ENCODE results near the gene GGPS1.

GGPS1 gene

DNA sequence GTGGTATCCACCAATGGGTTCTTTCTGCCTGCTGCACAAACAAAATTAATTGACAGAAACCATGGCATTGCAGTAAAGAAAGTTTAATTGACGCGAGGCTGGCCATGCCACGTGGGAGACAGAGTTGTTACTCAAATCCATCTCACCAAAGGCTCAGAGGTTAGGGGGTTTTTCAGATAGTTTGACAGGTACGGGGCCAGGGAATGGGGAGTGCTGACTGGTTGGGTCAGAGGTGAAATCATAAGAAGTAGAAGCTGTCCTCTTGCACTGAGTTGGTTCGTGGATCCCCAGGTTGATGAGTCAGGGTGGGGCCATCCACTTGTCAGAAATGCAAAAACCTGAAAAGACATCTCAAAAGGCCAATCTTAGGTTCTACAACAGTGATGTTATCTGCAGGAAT is 37.9 kb downstream of the GGPS1 start:
- Histone ChIP-seq H3K9ac (ENCODE audit: low read depth, low read length) (peak overlapping the region; percentile 74), H2AFZ (ENCODE audit: low read depth, low read length) (peak overlapping the region; percentile 84), H3K79me2 (ENCODE audit: insufficient read depth, low read length) (peaks cover 38% of the 10 kb centered on the region), H3K9me3 (ENCODE audit: insufficient read depth, low read length, severe bottlenecking) (no peaks in the 10 kb centered on the region), H3K4me1 (ENCODE audit: insufficient read depth, low read length) (peaks cover 31% of the 10 kb centered on the region), H3K4me3 (ENCODE audit: low read depth in 1 of 2, low read length in 2 of 2) (peak overlapping the region in 1 of 2 experiments; percentile 75; a peak in 3 of 4 replicates), H3K27ac (ENCODE audit: low read length) (peak overlapping the region; percentile 79; the same call in 1 of the 2 replicates), H4K20me1 (ENCODE audit: insufficient read depth, low read length) (no peaks in the 10 kb centered on the region), H3K4me2 (ENCODE audit: insufficient read depth, low read length) (peak overlapping the region; percentile 67), H3K36me3 (ENCODE audit: insufficient read depth, low read length) (no peaks in the 10 kb centered on the region), H3K27me3 (ENCODE audit: insufficient read depth, low read length, poor library complexity) (no peaks in the 10 kb centered on the region)
- DNase-seq (no peak), ATAC-seq (ENCODE audit: insufficient read depth, low read depth) (no peak)
- TF ChIP-seq EZH2 (IDR thresholded peaks at IDR 0.05; ENCODE audit: borderline replicate concordance, low read depth, low read length, severe bottlenecking), result no peak
- TF ChIP-seq, protein P1, sequence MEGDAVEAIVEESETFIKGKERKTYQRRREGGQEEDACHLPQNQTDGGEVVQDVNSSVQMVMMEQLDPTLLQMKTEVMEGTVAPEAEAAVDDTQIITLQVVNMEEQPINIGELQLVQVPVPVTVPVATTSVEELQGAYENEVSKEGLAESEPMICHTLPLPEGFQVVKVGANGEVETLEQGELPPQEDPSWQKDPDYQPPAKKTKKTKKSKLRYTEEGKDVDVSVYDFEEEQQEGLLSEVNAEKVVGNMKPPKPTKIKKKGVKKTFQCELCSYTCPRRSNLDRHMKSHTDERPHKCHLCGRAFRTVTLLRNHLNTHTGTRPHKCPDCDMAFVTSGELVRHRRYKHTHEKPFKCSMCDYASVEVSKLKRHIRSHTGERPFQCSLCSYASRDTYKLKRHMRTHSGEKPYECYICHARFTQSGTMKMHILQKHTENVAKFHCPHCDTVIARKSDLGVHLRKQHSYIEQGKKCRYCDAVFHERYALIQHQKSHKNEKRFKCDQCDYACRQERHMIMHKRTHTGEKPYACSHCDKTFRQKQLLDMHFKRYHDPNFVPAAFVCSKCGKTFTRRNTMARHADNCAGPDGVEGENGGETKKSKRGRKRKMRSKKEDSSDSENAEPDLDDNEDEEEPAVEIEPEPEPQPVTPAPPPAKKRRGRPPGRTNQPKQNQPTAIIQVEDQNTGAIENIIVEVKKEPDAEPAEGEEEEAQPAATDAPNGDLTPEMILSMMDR (IDR thresholded peaks at IDR 0.05; ENCODE audit: borderline replicate concordance, extremely low read depth, low read length, poor library complexity, severe bottlenecking), result no peak

DNA sequence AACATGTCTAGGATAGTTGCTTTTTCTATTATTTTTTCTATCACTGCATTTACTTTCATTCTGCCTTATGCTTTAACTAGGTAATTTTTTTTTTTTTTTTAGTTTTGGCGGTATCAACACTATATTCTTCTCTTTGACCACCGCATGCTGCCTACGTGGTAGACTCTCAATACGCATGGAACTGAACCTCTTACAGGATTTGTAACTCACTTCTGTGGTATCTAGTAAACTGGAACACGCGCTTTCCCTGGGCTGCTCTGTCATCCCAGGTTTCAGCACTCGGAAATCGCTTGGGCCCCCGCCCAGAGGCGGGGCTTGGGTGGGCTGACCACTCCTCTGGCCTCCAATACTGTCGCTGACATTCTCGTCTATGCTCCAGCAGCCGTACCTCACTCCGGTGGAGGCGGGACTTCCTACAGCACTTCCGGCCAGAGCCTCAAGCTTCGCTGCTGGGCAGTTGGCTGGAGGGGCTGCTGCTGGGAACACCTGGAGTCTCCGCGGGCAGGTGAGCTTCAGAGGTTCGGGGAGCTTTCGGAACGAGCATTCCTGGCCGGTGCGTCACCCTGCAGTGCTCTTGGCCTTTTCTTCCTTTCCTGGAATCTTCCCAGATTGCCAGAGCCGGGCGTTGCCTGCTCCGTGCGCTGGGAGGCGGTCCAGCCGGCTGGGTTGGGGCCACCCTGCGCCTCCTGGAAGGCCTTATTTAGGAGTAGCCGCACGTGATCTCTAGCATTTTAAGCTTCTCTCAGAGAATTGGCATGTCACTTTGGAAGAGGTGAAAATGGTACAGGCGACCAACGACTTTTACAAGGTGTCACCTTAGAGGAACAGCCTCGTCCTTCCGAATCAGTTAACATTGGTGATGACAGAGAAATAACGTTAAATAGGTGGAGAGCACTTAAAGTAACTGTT is 38.9 kb downstream of the GGPS1 start, which contains the start of gene TBCE:
TBCE (plus strand) TSS at position 428 of the 909 bp plus-strand sequence. CDS start 12,623 bp downstream, outside the sequence.
- H3K9ac ChIP-seq (ENCODE audit: low read depth, low read length), result peak within 1 kb of the TSS; percentile 74
- H4K20me1 ChIP-seq (ENCODE audit: insufficient read depth, low read length), result no peaks in the 10 kb centered on the region
- H3K4me3 ChIP-seq (ENCODE audit: low read depth in 1 of 2, low read length in 2 of 2), result peak within 1 kb of the TSS; percentile 75 to 83
- peaks cover 47% of the 10 kb centered on the region for H3K79me2 ChIP-seq (ENCODE audit: insufficient read depth, low read length)
- no peaks in the 10 kb centered on the region for H3K27me3 ChIP-seq (ENCODE audit: insufficient read depth, low read length, poor library complexity)
- peak within 1 kb of the TSS; percentile 79 for H3K27ac ChIP-seq (ENCODE audit: low read length)
- peak within 1 kb of the TSS; percentile 84 for H2AFZ ChIP-seq (ENCODE audit: low read depth, low read length)
- H3K4me1 ChIP-seq (ENCODE audit: insufficient read depth, low read length), result peaks cover 31% of the 10 kb centered on the region
- ATAC-seq (ENCODE audit: insufficient read depth, low read depth) (peak; percentile 100), DNase-seq (peak; percentile 92)
- TF ChIP-seq, protein P1 (IDR thresholded peaks at IDR 0.05; ENCODE audit: borderline replicate concordance, extremely low read depth, low read length, poor library complexity, severe bottlenecking), result peak; percentile 13
- no peak for TF ChIP-seq EZH2 (IDR thresholded peaks at IDR 0.05; ENCODE audit: borderline replicate concordance, low read depth, low read length, severe bottlenecking)
- no peaks in the 10 kb centered on the region for H3K9me3 ChIP-seq (ENCODE audit: insufficient read depth, low read length, severe bottlenecking)
- H3K4me2 ChIP-seq (ENCODE audit: insufficient read depth, low read length), result peak within 1 kb of the TSS; percentile 67
- H3K36me3 ChIP-seq (ENCODE audit: insufficient read depth, low read length), result no peaks in the 10 kb centered on the region

DNA sequence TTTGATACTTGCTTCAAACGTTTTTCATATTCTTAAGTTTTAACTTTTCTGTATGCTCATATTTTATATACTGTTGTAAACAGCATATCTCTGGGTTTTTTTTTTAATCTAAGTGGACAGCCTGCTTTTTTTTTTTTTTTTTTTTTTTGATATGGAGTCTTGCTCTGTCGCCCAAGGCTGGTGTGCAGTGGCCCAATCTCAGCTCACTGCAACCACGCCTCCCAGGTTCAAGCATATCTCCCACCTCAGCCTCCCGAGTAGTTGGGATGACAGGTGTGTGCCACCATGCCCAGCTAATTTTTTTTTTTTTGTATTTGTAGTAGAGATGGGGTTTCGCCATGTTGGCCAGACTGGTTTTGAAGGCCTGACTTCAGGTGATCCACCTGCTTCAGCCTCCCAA is 40.1 kb downstream of the GGPS1 start:
- peak overlapping the region; percentile 67 for H3K4me2 ChIP-seq (ENCODE audit: insufficient read depth, low read length)
- H3K4me1 ChIP-seq (ENCODE audit: insufficient read depth, low read length), result peaks cover 31% of the 10 kb centered on the region
- H4K20me1 ChIP-seq (ENCODE audit: insufficient read depth, low read length), result no peaks in the 10 kb centered on the region
- no peaks in the 10 kb centered on the region for H3K27me3 ChIP-seq (ENCODE audit: insufficient read depth, low read length, poor library complexity)
- peak overlapping the region; percentile 74; the same call in 1 of the 2 replicates for H3K9ac ChIP-seq (ENCODE audit: low read depth, low read length)
- 0 out of 2 replicates have a peak overlapping the region, but pooled peaks have one; percentile 2 for H2AFZ ChIP-seq (ENCODE audit: low read depth, low read length)
- H3K27ac ChIP-seq (ENCODE audit: low read length), result no peak overlapping the region
- H3K4me3 ChIP-seq (ENCODE audit: low read depth in 1 of 2, low read length in 2 of 2), result peak overlapping the region; percentile 75 to 83; a peak in 3 of 4 replicates
- peaks cover 56% of the 10 kb centered on the region for H3K79me2 ChIP-seq (ENCODE audit: insufficient read depth, low read length)
- DNase-seq, result no peak
- no peaks in the 10 kb centered on the region for H3K36me3 ChIP-seq (ENCODE audit: insufficient read depth, low read length)
- no peak for ATAC-seq (ENCODE audit: insufficient read depth, low read depth)
- TF ChIP-seq EZH2 (IDR thresholded peaks at IDR 0.05; ENCODE audit: borderline replicate concordance, low read depth, low read length, severe bottlenecking), result no peak
- TF ChIP-seq, protein P1 (IDR thresholded peaks at IDR 0.05; ENCODE audit: borderline replicate concordance, extremely low read depth, low read length, poor library complexity, severe bottlenecking), result no peak
- H3K9me3 ChIP-seq (ENCODE audit: insufficient read depth, low read length, severe bottlenecking), result no peaks in the 10 kb centered on the region
